ENCODE measurements around the gene ZFAND2A. TPM values are rescaled to one million over a fixed set of nuclear protein-coding genes. Genes with fewer than 3 reads are reported as not detected.

ZFAND2A gene
- polyA plus RNA-seq, 1 experiment = 43.6 TPM

DNA sequence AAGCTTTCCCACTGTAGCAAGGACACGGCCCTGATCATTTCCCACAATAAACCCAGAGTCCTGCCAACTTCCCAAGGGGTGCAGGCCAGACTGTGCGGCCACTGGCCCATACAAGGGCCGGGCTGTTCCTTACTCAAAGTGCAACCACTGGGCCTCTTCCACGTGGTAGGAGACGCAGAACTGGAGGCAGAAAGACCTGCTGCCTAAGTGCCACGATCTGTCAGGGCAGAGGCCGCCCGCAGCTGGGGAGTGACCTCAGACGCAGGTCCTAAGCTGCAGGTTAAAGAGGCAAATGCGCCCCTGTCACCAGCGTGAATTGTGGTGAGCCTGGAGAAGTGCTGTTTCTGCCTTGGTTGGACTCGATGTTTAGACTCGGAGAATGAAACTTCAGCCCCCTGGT, 45.9 kb downstream of the ZFAND2A start:
- TF ChIP-seq, protein P1, sequence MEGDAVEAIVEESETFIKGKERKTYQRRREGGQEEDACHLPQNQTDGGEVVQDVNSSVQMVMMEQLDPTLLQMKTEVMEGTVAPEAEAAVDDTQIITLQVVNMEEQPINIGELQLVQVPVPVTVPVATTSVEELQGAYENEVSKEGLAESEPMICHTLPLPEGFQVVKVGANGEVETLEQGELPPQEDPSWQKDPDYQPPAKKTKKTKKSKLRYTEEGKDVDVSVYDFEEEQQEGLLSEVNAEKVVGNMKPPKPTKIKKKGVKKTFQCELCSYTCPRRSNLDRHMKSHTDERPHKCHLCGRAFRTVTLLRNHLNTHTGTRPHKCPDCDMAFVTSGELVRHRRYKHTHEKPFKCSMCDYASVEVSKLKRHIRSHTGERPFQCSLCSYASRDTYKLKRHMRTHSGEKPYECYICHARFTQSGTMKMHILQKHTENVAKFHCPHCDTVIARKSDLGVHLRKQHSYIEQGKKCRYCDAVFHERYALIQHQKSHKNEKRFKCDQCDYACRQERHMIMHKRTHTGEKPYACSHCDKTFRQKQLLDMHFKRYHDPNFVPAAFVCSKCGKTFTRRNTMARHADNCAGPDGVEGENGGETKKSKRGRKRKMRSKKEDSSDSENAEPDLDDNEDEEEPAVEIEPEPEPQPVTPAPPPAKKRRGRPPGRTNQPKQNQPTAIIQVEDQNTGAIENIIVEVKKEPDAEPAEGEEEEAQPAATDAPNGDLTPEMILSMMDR (IDR thresholded peaks at IDR 0.05; ENCODE audit: insufficient read depth, low read depth, low read length) = no peak
- no peak overlapping the region for H3K4me3 ChIP-seq (ENCODE audit: low read depth, low read length)

DNA sequence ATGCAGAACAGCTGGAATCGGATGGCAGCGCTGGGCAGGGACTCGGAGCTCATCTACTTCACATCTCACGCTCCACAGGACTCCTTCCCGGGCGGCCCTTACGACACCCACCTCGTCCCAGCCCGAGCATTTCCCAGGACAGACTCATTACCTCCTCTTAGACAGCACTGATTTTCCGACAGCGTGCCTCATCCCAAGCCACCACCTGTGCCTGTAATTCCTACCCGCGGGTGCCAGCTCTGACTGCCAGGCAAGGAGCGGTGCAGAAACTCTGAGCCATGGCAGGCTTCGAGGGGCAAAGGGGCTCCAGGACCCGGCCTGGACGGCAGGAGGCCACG, 46.5 kb downstream of the ZFAND2A start:
- no peak overlapping the region for H3K4me3 ChIP-seq (ENCODE audit: low read depth, low read length)
- H3K36me3 ChIP-seq (ENCODE audit: control insufficient read depth, insufficient read depth, low read length) = no peaks in the 10 kb centered on the region
- H3K27me3 ChIP-seq (ENCODE audit: control insufficient read depth, insufficient read depth, low read length) = no peaks in the 10 kb centered on the region
- POLR2A ChIA-PET = no interaction called here
- TF ChIP-seq, protein P1 (IDR thresholded peaks at IDR 0.05; ENCODE audit: insufficient read depth, low read depth, low read length) = no peak
- CTCF ChIA-PET = interaction anchor here (1.5 to 2.5 kb wide), 3 partner anchors 10 to 120 kb away, joined by 4 to 7 read pairs (median 6); no protein-coding TSS in a partner anchor
- no peak for DNase-seq (ENCODE audit: low read depth)

More for the DNA sequence above, 45.9 kb downstream of the ZFAND2A start:
- POLR2A ChIA-PET = no interaction called here
- no peaks in the 10 kb centered on the region for H3K27me3 ChIP-seq (ENCODE audit: control insufficient read depth, insufficient read depth, low read length)
- no peak for DNase-seq (ENCODE audit: low read depth)
- H3K36me3 ChIP-seq (ENCODE audit: control insufficient read depth, insufficient read depth, low read length) = no peaks in the 10 kb centered on the region
- CTCF ChIA-PET = interaction anchor here (2.4 to 2.5 kb wide), 2 partner anchors 9 to 121 kb away, joined by 6 to 7 read pairs; no protein-coding TSS in a partner anchor

DNA sequence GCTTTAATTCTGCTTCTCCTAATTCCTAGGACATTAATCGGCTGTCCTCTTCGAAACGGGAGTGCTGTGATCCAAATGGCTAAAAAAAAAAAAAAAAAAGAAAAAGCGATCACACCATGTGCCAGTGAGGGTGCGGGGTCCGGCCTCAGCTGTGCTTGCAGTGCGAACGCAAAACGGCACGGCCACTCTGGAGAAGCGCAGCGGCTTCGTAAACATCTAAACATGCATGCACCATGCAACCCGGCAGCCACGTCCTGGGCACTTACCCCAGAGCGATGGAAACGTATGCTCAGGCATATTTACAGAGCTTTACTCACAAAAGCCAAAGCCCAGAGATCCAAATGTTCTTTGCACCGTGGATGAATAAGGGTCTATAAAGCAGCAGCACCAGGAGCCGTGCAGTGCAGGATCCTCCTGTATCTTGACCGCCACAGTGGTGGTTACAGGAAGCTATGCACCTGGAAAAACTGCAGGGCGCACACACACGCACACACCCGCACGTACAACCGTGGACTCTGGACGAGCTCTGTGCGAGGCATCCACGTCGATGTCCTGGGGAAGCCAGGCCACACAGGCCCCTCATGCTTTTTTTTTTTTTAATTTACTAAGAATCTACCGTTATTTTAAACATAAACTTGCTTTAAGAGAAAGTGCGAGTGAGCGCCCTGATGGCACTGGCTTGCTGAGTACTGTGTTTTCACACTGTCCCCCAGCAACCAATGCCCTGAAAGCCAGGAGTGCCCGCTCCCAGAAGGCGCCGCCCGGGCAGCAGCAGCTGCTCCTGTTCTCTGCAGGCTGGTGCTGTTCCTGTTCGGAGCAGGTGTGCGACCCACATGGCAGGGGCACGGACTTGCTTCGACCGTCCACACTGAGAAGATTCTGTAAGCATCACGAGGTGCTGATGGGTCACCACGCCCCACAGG, 47.1 kb downstream of the ZFAND2A start:
- CTCF ChIA-PET = interaction anchor here (1.5 to 2.4 kb wide), 2 partner anchors 27 to 120 kb away, joined by 4 to 6 read pairs; no protein-coding TSS in a partner anchor
- H3K36me3 ChIP-seq (ENCODE audit: control insufficient read depth, insufficient read depth, low read length) = no peaks in the 10 kb centered on the region
- no peak for DNase-seq (ENCODE audit: low read depth)
- H3K27me3 ChIP-seq (ENCODE audit: control insufficient read depth, insufficient read depth, low read length) = no peaks in the 10 kb centered on the region
- TF ChIP-seq, protein P1 (IDR thresholded peaks at IDR 0.05; ENCODE audit: insufficient read depth, low read depth, low read length) = no peak
- no peak overlapping the region for H3K4me3 ChIP-seq (ENCODE audit: low read depth, low read length)
- POLR2A ChIA-PET = no interaction called here

DNA sequence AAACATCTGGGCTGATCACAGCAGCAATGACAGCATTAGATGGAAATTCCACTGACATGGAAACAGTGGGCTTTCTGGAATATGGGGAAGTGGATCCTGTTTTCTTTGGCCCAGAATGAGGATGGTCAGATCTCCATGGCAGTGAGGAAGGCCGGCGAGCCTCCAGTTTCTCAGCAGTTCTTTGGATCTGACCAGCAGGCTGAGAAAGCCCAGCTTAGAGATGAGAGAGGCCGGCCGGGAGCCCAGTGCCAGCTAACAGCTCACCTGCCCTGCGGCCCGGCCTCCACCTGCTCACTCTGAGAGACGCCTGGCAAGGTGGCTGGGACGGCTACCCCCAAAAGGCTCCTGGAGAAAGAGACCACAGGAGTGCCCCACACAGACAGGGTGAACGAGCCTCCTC, 47.9 kb downstream of the ZFAND2A start:
- POLR2A ChIA-PET = no interaction called here
- DNase-seq (ENCODE audit: low read depth) = no peak
- CTCF ChIA-PET = interaction anchor here (1.5 to 2.4 kb wide), 2 partner anchors 26 to 119 kb away, joined by 4 to 6 read pairs; no protein-coding TSS in a partner anchor

DNA sequence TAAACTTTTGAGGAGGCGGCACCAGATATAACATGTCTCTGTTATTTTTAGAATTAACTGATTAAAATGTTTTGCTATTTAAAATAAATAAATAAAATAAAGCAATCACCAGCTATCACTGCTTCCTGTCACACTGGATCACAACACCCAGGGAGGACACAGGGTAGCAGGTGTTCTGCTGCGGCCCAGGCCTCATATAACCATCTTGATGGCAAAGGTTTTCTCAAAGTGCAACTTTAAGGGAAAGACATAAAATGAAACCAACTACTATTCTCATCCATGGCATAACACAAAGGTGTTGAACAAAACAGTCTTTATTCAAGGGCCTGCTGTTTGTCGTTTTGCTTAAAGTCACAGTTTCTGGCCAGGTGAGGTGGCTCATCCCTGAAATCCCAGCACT, 48.8 kb downstream of the ZFAND2A start:
- Histone ChIP-seq H3K4me3 (ENCODE audit: low read depth, low read length) (no peak overlapping the region), H3K36me3 (ENCODE audit: control insufficient read depth, insufficient read depth, low read length) (no peaks in the 10 kb centered on the region), H3K27me3 (ENCODE audit: control insufficient read depth, insufficient read depth, low read length) (no peaks in the 10 kb centered on the region)
- POLR2A ChIA-PET = no interaction called here
- DNase-seq (ENCODE audit: low read depth) = no peak
- CTCF ChIA-PET = interaction anchor here (0.9 kb wide), 1 partner anchor 12 kb away, joined by 3 read pairs; no protein-coding TSS in a partner anchor
- TF ChIP-seq, protein P1 (IDR thresholded peaks at IDR 0.05; ENCODE audit: insufficient read depth, low read depth, low read length) = no peak

More for the DNA sequence above, 47.9 kb downstream of the ZFAND2A start:
- Histone ChIP-seq H3K27me3 (ENCODE audit: control insufficient read depth, insufficient read depth, low read length) (no peaks in the 10 kb centered on the region), H3K4me3 (ENCODE audit: low read depth, low read length) (no peak overlapping the region), H3K36me3 (ENCODE audit: control insufficient read depth, insufficient read depth, low read length) (no peaks in the 10 kb centered on the region)
- TF ChIP-seq, protein P1 (IDR thresholded peaks at IDR 0.05; ENCODE audit: insufficient read depth, low read depth, low read length) = no peak

Measured in BJ (cell line).